BLaER1 treated with 17β-estradiol and CSF1 and Interleukin-3, amounts not matched to agents 10 nM and 100 nM (cell line): ENCODE measurements around the gene LRRC47.
A peak's percentile ranks its signal among the peaks of the same experiment; 100 is the strongest.
"Not testable (repeated sequence)": the region's sequence is repeated elsewhere in the genome, so short reads cannot be mapped to it uniquely, and the experiment has no call there.

Experiments used
- H3K27ac ChIP-seq, 11 experiments: shearing (Covaris generic); formaldehyde crosslinking; 2 replicates each; pipeline ENCODE4 v1.8.1; 2022
- H3K27me3 ChIP-seq, 11 experiments: shearing (Covaris generic); formaldehyde crosslinking; 2 replicates each; pipeline ENCODE4 v1.8.1; 2022
- H3K36me3 ChIP-seq, 11 experiments: shearing (Covaris generic); formaldehyde crosslinking; 2 replicates each; pipeline ENCODE4 v1.8.1; 2022
- H3K4me1 ChIP-seq, 10 experiments: shearing (Covaris generic); formaldehyde crosslinking; 2 replicates each; pipeline ENCODE4 v1.8.1; 2022
- H3K4me2 ChIP-seq, 11 experiments: shearing (Covaris generic); formaldehyde crosslinking; 2 replicates each; pipeline ENCODE4 v1.8.1; 2022
- H3K4me3 ChIP-seq, 10 experiments: shearing (Covaris generic); formaldehyde crosslinking; 2 replicates each; pipeline ENCODE4 v1.8.1; 2022
- H3K9ac ChIP-seq, 11 experiments: shearing (Covaris generic); formaldehyde crosslinking; 2 replicates each; pipeline ENCODE4 v1.8.1; 2022
- H3K9me3 ChIP-seq, 11 experiments: shearing (Covaris generic); formaldehyde crosslinking; replicated peaks in 1 of 11; 2 replicates each; pipeline ENCODE4 v1.8.1; 2022
- H4K20me1 ChIP-seq, 11 experiments: shearing (Covaris generic); formaldehyde crosslinking; 2 replicates each; pipeline ENCODE4 v1.8.1; 2022
- Cebpa-rat ChIP-seq, 11 experiments: shearing (Covaris generic); IDR thresholded peaks; 2 replicates each; pipeline ENCODE4 v1.8.1; 2022

The LRRC47 gene

GRCh38 chr1:3809680-3810079 is 13.4 kb upstream of the LRRC47 start:
- H3K9ac ChIP-seq = no peak overlapping the region
- peaks cover 2 to 11% (median 8%) of the 10 kb centered on the region in 11 experiments; a peak in 21 of 22 replicates for H3K36me3 ChIP-seq
- no peaks in the 10 kb centered on the region for H3K27me3 ChIP-seq
- peaks cover 0 to 4% (median 0%) of the 10 kb centered on the region in 11 experiments; a peak in 1 of 22 replicates for H4K20me1 ChIP-seq
- H3K4me3 ChIP-seq = no peak overlapping the region
- H3K27ac ChIP-seq = no peak overlapping the region
- TF ChIP-seq Cebpa-rat (IDR thresholded peaks at IDR 0.05) = no peak
- no peaks in the 10 kb centered on the region for H3K4me1 ChIP-seq
- H3K9me3 ChIP-seq = peaks cover 12 to 30% (median 25%) of the 10 kb centered on the region in 11 experiments
- H3K4me2 ChIP-seq = no peak overlapping the region

- Histone ChIP-seq H3K4me3 (no peak overlapping the region), H3K27me3 (no peaks in the 10 kb centered on the region)
Observed at GRCh38 chr1:3807769-3808168, 11.5 kb upstream of the LRRC47 start.

GRCh38 chr1:3805038-3805437 is 8.7 kb upstream of the LRRC47 start:
- Histone ChIP-seq H3K9ac (no peak overlapping the region), H3K27ac (no peak overlapping the region), H3K36me3 (no peaks in the 10 kb centered on the region; a peak in 1 of 22 replicates), H3K9me3 (peaks cover 12 to 36% (median 25%) of the 10 kb centered on the region in 11 experiments), H3K4me3 (no peak overlapping the region), H4K20me1 (no peaks in the 10 kb centered on the region), H3K4me2 (no peak overlapping the region), H3K4me1 (peaks cover 0 to 6% (median 0%) of the 10 kb centered on the region in 10 experiments; a peak in 1 of 20 replicates), H3K27me3 (no peaks in the 10 kb centered on the region)
- no peak for TF ChIP-seq Cebpa-rat (IDR thresholded peaks at IDR 0.05)

More at GRCh38 chr1:3807769-3808168, 11.5 kb upstream of the LRRC47 start:
- TF ChIP-seq Cebpa-rat (IDR thresholded peaks at IDR 0.05) = no peak
- peaks cover 12 to 30% (median 25%) of the 10 kb centered on the region in 11 experiments for H3K9me3 ChIP-seq
- no peaks in the 10 kb centered on the region for H3K4me1 ChIP-seq
- H3K9ac ChIP-seq = no peak overlapping the region
- H3K4me2 ChIP-seq = no peak overlapping the region
- H4K20me1 ChIP-seq = no peaks in the 10 kb centered on the region
- H3K36me3 ChIP-seq = no peaks in the 10 kb centered on the region; a peak in 1 of 22 replicates
- H3K27ac ChIP-seq = no peak overlapping the region

- H3K36me3 ChIP-seq, H3K27me3 ChIP-seq, H3K9ac ChIP-seq, H3K27ac ChIP-seq, H3K4me3 ChIP-seq, H4K20me1 ChIP-seq, H3K4me2 ChIP-seq, H3K4me1 ChIP-seq: not testable (repeated sequence)
- peaks cover 12 to 36% (median 25%) of the 10 kb centered on the region in 11 experiments for H3K9me3 ChIP-seq
Observed at GRCh38 chr1:3804627-3804944, 8.3 kb upstream of the LRRC47 start.

GRCh38 chr1:3803905-3804626 is 7.8 kb upstream of the LRRC47 start:
- Histone ChIP-seq H3K4me2 (no peak overlapping the region), H4K20me1 (no peaks in the 10 kb centered on the region), H3K4me1 (peaks cover 0 to 6% (median 0%) of the 10 kb centered on the region in 10 experiments; a peak in 1 of 20 replicates), H3K4me3 (no peak overlapping the region), H3K9ac (no peak overlapping the region), H3K9me3 (peaks cover 12 to 36% (median 25%) of the 10 kb centered on the region in 11 experiments), H3K27me3 (no peaks in the 10 kb centered on the region), H3K36me3 (no peaks in the 10 kb centered on the region; a peak in 1 of 22 replicates), H3K27ac (no peak overlapping the region)
- TF ChIP-seq Cebpa-rat (IDR thresholded peaks at IDR 0.05) = no peak

- not testable (repeated sequence) for H3K4me3 ChIP-seq, H4K20me1 ChIP-seq, H3K27ac ChIP-seq, H3K27me3 ChIP-seq, H3K9me3 ChIP-seq, H3K9ac ChIP-seq, H3K4me2 ChIP-seq, H3K36me3 ChIP-seq
- H3K4me1 ChIP-seq = peaks cover 5 to 14% (median 7%) of the 10 kb centered on the region in 10 experiments; a peak in 17 of 20 replicates
Observed at GRCh38 chr1:3800795-3801194, 4.5 kb upstream of the LRRC47 start.

GRCh38 chr1:3799976-3800685 is 3.8 kb upstream of the LRRC47 start:
- Histone ChIP-seq H3K27ac (no peak overlapping the region), H3K9me3 (peaks cover 0 to 9% (median 0%) of the 10 kb centered on the region in 11 experiments; a peak in 1 of 22 replicates), H3K4me3 (no peak overlapping the region), H3K9ac (no peak overlapping the region), H3K27me3 (no peaks in the 10 kb centered on the region), H3K36me3 (no peaks in the 10 kb centered on the region), H3K4me2 (no peak overlapping the region), H3K4me1 (peaks cover 9 to 18% (median 11%) of the 10 kb centered on the region in 10 experiments), H4K20me1 (peaks cover 5 to 11% (median 11%) of the 10 kb centered on the region in 11 experiments; a peak in 18 of 22 replicates)
- TF ChIP-seq Cebpa-rat (IDR thresholded peaks at IDR 0.05) = no peak

GRCh38 chr1:3795453-3796214 is 664 bp downstream of the LRRC47 start:
- Histone ChIP-seq H3K4me3 (peak overlapping the region; percentile 88 to 99 (median 93)), H3K27ac (peak overlapping the region; percentile 55 to 88 (median 82)), H3K36me3 (peaks cover 12 to 37% (median 22%) of the 10 kb centered on the region in 11 experiments; a peak in 20 of 22 replicates), H3K4me1 (peaks cover 36 to 53% (median 45%) of the 10 kb centered on the region in 10 experiments), H4K20me1 (peaks cover 49 to 56% (median 56%) of the 10 kb centered on the region in 11 experiments), H3K9ac (peak overlapping the region; percentile 82 to 95 (median 88)), H3K27me3 (no peaks in the 10 kb centered on the region), H3K9me3 (peaks cover 0 to 4% (median 0%) of the 10 kb centered on the region in 11 experiments; a peak in 1 of 22 replicates), H3K4me2 (peak overlapping the region; percentile 87 to 99 (median 98))
- TF ChIP-seq Cebpa-rat (IDR thresholded peaks at IDR 0.05) = no peak

GRCh38 chr1:3790952-3791351 is 5.3 kb downstream of the LRRC47 start:
- H3K27ac ChIP-seq = no peak overlapping the region
- no peaks in the 10 kb centered on the region for H3K27me3 ChIP-seq
- H3K9me3 ChIP-seq = no peaks in the 10 kb centered on the region
- peaks cover 28 to 63% (median 42%) of the 10 kb centered on the region in 11 experiments for H3K36me3 ChIP-seq
- peak overlapping the region; percentile 80 to 98 (median 87) for H3K4me2 ChIP-seq
- H3K4me3 ChIP-seq = no peak overlapping the region
- H3K4me1 ChIP-seq = peaks cover 66 to 87% (median 83%) of the 10 kb centered on the region in 10 experiments
- peak overlapping the region in 7 of 11 experiments; percentile 34 to 71 (median 64); a peak in 9 of 22 replicates for H3K9ac ChIP-seq
- H4K20me1 ChIP-seq = peaks cover 96 to 100% (median 100%) of the 10 kb centered on the region in 11 experiments
- no peak for TF ChIP-seq Cebpa-rat (IDR thresholded peaks at IDR 0.05)
